Hepatocyte (in vitro differentiated cells): ENCODE measurements around the gene NOC3L.

ENCODE experiments used
- EZH2phosphoT487 ChIP-seq: fragments of 200-600 bp; sonication (generic); IDR thresholded peaks from one replicate; pipeline ENCODE4 v1.6.1; 2018; ENCODE audit warnings: antibody characterized with exemption, mild to moderate bottlenecking, low read depth, moderate library complexity; ENCODE audit not compliant: unreplicated experiment, severe bottlenecking
- TF ChIP-seq, protein P1 (sequence below): fragments of 200-600 bp; sonication (generic); IDR thresholded peaks from 2 replicates; pipeline ENCODE4 v1.5.1; 2016; ENCODE audit warnings: antibody characterized with exemption, mild to moderate bottlenecking; ENCODE audit not compliant: poor library complexity

DNA sequence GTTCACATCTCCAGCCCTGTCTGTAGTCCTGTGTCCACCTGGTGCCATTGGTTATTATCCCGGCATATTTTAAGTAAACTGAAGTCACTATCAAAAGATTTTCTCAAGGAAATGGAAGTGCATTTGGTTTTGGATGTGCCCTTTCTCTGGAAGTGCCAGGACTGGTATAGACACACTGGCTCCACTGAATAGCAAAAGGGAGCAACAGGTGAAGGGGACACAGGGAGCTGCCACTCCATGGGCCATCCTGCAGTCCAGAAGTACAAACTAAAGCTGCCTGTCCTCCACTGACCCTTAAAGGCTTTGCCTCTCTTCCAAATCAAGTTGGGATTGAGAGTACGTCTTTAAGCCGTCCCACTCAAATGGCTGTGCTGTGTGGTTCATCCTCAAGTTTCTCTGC lies 62.7 kb downstream of the NOC3L start:
- TF ChIP-seq, protein P1, sequence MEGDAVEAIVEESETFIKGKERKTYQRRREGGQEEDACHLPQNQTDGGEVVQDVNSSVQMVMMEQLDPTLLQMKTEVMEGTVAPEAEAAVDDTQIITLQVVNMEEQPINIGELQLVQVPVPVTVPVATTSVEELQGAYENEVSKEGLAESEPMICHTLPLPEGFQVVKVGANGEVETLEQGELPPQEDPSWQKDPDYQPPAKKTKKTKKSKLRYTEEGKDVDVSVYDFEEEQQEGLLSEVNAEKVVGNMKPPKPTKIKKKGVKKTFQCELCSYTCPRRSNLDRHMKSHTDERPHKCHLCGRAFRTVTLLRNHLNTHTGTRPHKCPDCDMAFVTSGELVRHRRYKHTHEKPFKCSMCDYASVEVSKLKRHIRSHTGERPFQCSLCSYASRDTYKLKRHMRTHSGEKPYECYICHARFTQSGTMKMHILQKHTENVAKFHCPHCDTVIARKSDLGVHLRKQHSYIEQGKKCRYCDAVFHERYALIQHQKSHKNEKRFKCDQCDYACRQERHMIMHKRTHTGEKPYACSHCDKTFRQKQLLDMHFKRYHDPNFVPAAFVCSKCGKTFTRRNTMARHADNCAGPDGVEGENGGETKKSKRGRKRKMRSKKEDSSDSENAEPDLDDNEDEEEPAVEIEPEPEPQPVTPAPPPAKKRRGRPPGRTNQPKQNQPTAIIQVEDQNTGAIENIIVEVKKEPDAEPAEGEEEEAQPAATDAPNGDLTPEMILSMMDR, result no peak
- TF ChIP-seq EZH2phosphoT487, result no peak
